Measurements from ENCODE around the gene NRG2. TPM values are rescaled to one million over a fixed set of nuclear protein-coding genes. Genes with fewer than 3 reads are reported as not detected.

The NRG2 gene
- total RNA-seq, 2 experiments from 2014 or later = 0.08 to 0.17 TPM

- no peaks in the 10 kb centered on the region for H3K4me1 Mint-ChIP-seq (ENCODE audit: low read depth)
- peaks cover 8 to 12% of the 10 kb centered on the region in 2 experiments for H3K27me3 ChIP-seq (ENCODE audit: control insufficient read depth in 1 of 2, insufficient read depth in 2 of 2, low read length in 2 of 2)
- no peaks in the 10 kb centered on the region for H3K9me3 Mint-ChIP-seq
- ATAC-seq (ENCODE audit: poor library complexity) (no peak), DNase-seq (no peak)
- intact Hi-C loops (cut with DNase I, micrococcal nuclease) = no loop called here
- no peaks in the 10 kb centered on the region for H3K4me1 ChIP-seq (ENCODE audit: insufficient read depth, low read length)
- H3K36me3 ChIP-seq (ENCODE audit: insufficient read depth, low read length) = no peaks in the 10 kb centered on the region
- H3K36me3 Mint-ChIP-seq (ENCODE audit: low read depth) = no peaks in the 10 kb centered on the region
- TF ChIP-seq CTCF (IDR thresholded peaks at IDR 0.05) = no peak
- H3K4me3 ChIP-seq (ENCODE audit: low read length) = no peak overlapping the region
- no peak overlapping the region for H3K27ac Mint-ChIP-seq
- no peaks in the 10 kb centered on the region for H3K9me3 ChIP-seq (ENCODE audit: control insufficient read depth in 1 of 2, insufficient read depth in 1 of 2, low read length in 2 of 2)
- ChIA-PET CTCF (no interaction called here), POLR2A (no interaction called here)
- no peak overlapping the region for H3K4me3 Mint-ChIP-seq
- no peak overlapping the region for H3K27ac ChIP-seq (ENCODE audit: low read depth in 1 of 2, low read length in 2 of 2)
- peaks cover 23% of the 10 kb centered on the region for H3K27me3 Mint-ChIP-seq
These were observed 89.1 kb downstream of the NRG2 start for GRCh38 chr5:139954022-139954421.

GRCh38 chr5:139952574-139952973 is 90.5 kb downstream of the NRG2 start:
- H3K27ac Mint-ChIP-seq = no peak overlapping the region

GRCh38 chr5:139951983-139952382 is 91.1 kb downstream of the NRG2 start:
- peaks cover 43% of the 10 kb centered on the region for H3K27me3 Mint-ChIP-seq
- no peaks in the 10 kb centered on the region for H3K4me1 Mint-ChIP-seq (ENCODE audit: low read depth)
- intact Hi-C loops (cut with DNase I, micrococcal nuclease) = no loop called here
- no peak overlapping the region for H3K4me3 ChIP-seq (ENCODE audit: low read length)
- no peaks in the 10 kb centered on the region for H3K4me1 ChIP-seq (ENCODE audit: insufficient read depth, low read length)
- ChIA-PET POLR2A (no interaction called here), CTCF (no interaction called here)
- no peak for TF ChIP-seq CTCF (IDR thresholded peaks at IDR 0.05)
- H3K9me3 ChIP-seq (ENCODE audit: control insufficient read depth in 1 of 2, insufficient read depth in 1 of 2, low read length in 2 of 2) = no peaks in the 10 kb centered on the region
- no peak overlapping the region for H3K4me3 Mint-ChIP-seq
- H3K9me3 Mint-ChIP-seq = no peaks in the 10 kb centered on the region
- no peak overlapping the region for H3K27ac Mint-ChIP-seq
- H3K27ac ChIP-seq (ENCODE audit: low read depth in 1 of 2, low read length in 2 of 2) = no peak overlapping the region
- H3K36me3 Mint-ChIP-seq (ENCODE audit: low read depth) = no peaks in the 10 kb centered on the region
- DNase-seq = no peak
- no peaks in the 10 kb centered on the region for H3K36me3 ChIP-seq (ENCODE audit: insufficient read depth, low read length)
- no peak for ATAC-seq (ENCODE audit: poor library complexity)
- peaks cover 12 to 15% of the 10 kb centered on the region in 2 experiments for H3K27me3 ChIP-seq (ENCODE audit: control insufficient read depth in 1 of 2, insufficient read depth in 2 of 2, low read length in 2 of 2)

More at GRCh38 chr5:139952574-139952973, 90.5 kb downstream of the NRG2 start:
- H3K27me3 ChIP-seq (ENCODE audit: control insufficient read depth in 1 of 2, insufficient read depth in 2 of 2, low read length in 2 of 2) = peaks cover 11 to 12% of the 10 kb centered on the region in 2 experiments
- H3K4me1 ChIP-seq (ENCODE audit: insufficient read depth, low read length) = no peaks in the 10 kb centered on the region
- H3K36me3 Mint-ChIP-seq (ENCODE audit: low read depth) = no peaks in the 10 kb centered on the region
- DNase-seq = no peak
- no peaks in the 10 kb centered on the region for H3K36me3 ChIP-seq (ENCODE audit: insufficient read depth, low read length)
- ChIA-PET POLR2A (no interaction called here), CTCF (no interaction called here)
- no peak overlapping the region for H3K27ac ChIP-seq (ENCODE audit: low read depth in 1 of 2, low read length in 2 of 2)
- no peaks in the 10 kb centered on the region for H3K9me3 ChIP-seq (ENCODE audit: control insufficient read depth in 1 of 2, insufficient read depth in 1 of 2, low read length in 2 of 2)
- H3K27me3 Mint-ChIP-seq = peaks cover 37% of the 10 kb centered on the region
- no peaks in the 10 kb centered on the region for H3K9me3 Mint-ChIP-seq
- H3K4me3 ChIP-seq (ENCODE audit: low read length) = no peak overlapping the region
- intact Hi-C loops (cut with DNase I, micrococcal nuclease) = no loop called here
- no peak for ATAC-seq (ENCODE audit: poor library complexity)
- H3K4me1 Mint-ChIP-seq (ENCODE audit: low read depth) = no peaks in the 10 kb centered on the region
- TF ChIP-seq CTCF (IDR thresholded peaks at IDR 0.05) = no peak
- H3K4me3 Mint-ChIP-seq = no peak overlapping the region
